H9 (cell line): ENCODE data around the gene TDRD1. TPM values are rescaled to one million over a fixed set of nuclear protein-coding genes. Genes with fewer than 3 reads are reported as not detected.

ENCODE experiments used
- DNase-seq: peaks from one replicate; pipeline ENCODE4 v3.0.0-alpha.2; 2017
- H2AFZ ChIP-seq: one replicate; pipeline ENCODE4 v1.6.1; 2013; ENCODE audit warnings: mild to moderate bottlenecking, low read length, control low read depth, moderate library complexity
- H2AK5ac ChIP-seq: 2 replicates; pipeline ENCODE4 v1.6.1; 2013; ENCODE audit warnings: low read length, control low read depth, mixed read lengths; ENCODE audit not compliant: insufficient read length
- H2BK120ac ChIP-seq: one replicate; pipeline ENCODE4 v1.6.1; 2013; ENCODE audit warnings: low read depth, mild to moderate bottlenecking, low read length, control low read depth, inconsistent platforms; ENCODE audit not compliant: poor library complexity, severe bottlenecking
- H2BK12ac ChIP-seq: 2 replicates; pipeline ENCODE4 v1.6.1; 2013; ENCODE audit warnings: low read length, control low read depth, mixed read lengths, low read depth; ENCODE audit not compliant: insufficient read length
- H2BK15ac ChIP-seq: 2 replicates; pipeline ENCODE4 v1.6.1; 2013; ENCODE audit warnings: low read depth, low read length, control low read depth
- H2BK20ac ChIP-seq: one replicate; pipeline ENCODE4 v1.6.1; 2013; ENCODE audit warnings: low read depth, mild to moderate bottlenecking, low read length, control low read depth, inconsistent platforms; ENCODE audit not compliant: poor library complexity, severe bottlenecking
- H2BK5ac ChIP-seq: 2 replicates; pipeline ENCODE4 v1.6.1; 2013; ENCODE audit warnings: low read length, control low read depth, mixed read lengths; ENCODE audit not compliant: insufficient read length
- H3K14ac ChIP-seq: 2 replicates; pipeline ENCODE4 v1.6.1; 2013; ENCODE audit warnings: low read length, control low read depth; ENCODE audit not compliant: insufficient read depth
- H3K18ac ChIP-seq: 2 replicates; pipeline ENCODE4 v1.6.1; 2013; ENCODE audit warnings: low read depth, mild to moderate bottlenecking, mixed read lengths, low read length, control low read depth; ENCODE audit not compliant: insufficient read length
- H3K23ac ChIP-seq: 2 replicates; pipeline ENCODE4 v1.6.1; 2013; ENCODE audit warnings: low read length, control low read depth, mixed read lengths, low read depth; ENCODE audit not compliant: insufficient read length
- H3K23me2 ChIP-seq: 2 replicates; pipeline ENCODE4 v1.6.1; 2013; ENCODE audit warnings: low read depth, mild to moderate bottlenecking, mixed read lengths, low read length, control low read depth; ENCODE audit not compliant: insufficient read length, poor library complexity, severe bottlenecking
- H3K27ac ChIP-seq: 2 replicates; pipeline ENCODE4 v1.5.1; 2013; ENCODE audit warnings: low read length, control low read depth, mixed read lengths, low read depth; ENCODE audit not compliant: insufficient read length
- H3K27me3 ChIP-seq: 2 replicates; pipeline ENCODE4 v1.6.1; 2013; ENCODE audit warnings: low read length, control low read depth, inconsistent platforms; ENCODE audit not compliant: insufficient read depth
- H3K4ac ChIP-seq: 2 replicates; pipeline ENCODE4 v1.6.1; 2013; ENCODE audit warnings: low read depth, mild to moderate bottlenecking, control low read depth, inconsistent platforms, low read length, moderate library complexity
- H3K4me1 ChIP-seq: 2 replicates; pipeline ENCODE4 v1.6.1; 2013; ENCODE audit warnings: low read length, control low read depth, inconsistent platforms; ENCODE audit not compliant: insufficient read depth
- H3K4me2 ChIP-seq: 2 replicates; pipeline ENCODE4 v1.6.1; 2013; ENCODE audit warnings: low read length, control low read depth, mixed read lengths; ENCODE audit not compliant: insufficient read length, insufficient read depth
- H3K56ac ChIP-seq: 2 replicates; pipeline ENCODE4 v1.6.1; 2013; ENCODE audit warnings: low read depth, mild to moderate bottlenecking, mixed read lengths, low read length, control low read depth; ENCODE audit not compliant: insufficient read length
- H3K79me1 ChIP-seq: 2 replicates; pipeline ENCODE4 v1.6.1; 2013; ENCODE audit warnings: low read depth, mild to moderate bottlenecking, moderate library complexity, low read length, control low read depth, inconsistent platforms; ENCODE audit not compliant: insufficient read depth, poor library complexity, severe bottlenecking
- H3K79me2 ChIP-seq: 2 replicates; pipeline ENCODE4 v1.6.1; 2013; ENCODE audit warnings: low read length, control low read depth, inconsistent platforms; ENCODE audit not compliant: insufficient read depth
- H3K9ac ChIP-seq: 2 replicates; pipeline ENCODE4 v1.6.1; 2013; ENCODE audit warnings: low read length, control low read depth, mixed read lengths; ENCODE audit not compliant: insufficient read length; ENCODE audit errors: extremely low read depth
- H3K9me3 ChIP-seq: one replicate; pipeline ENCODE4 v1.6.1; 2013; ENCODE audit warnings: low read depth, low read length, inconsistent platforms; ENCODE audit not compliant: control insufficient read depth
- H3T11ph ChIP-seq: one replicate; pipeline ENCODE4 v1.6.1; 2013; ENCODE audit warnings: mild to moderate bottlenecking, low read length, control low read depth, inconsistent platforms
- H4K20me1 ChIP-seq: one replicate; pipeline ENCODE4 v1.6.1; 2013; ENCODE audit not compliant: control insufficient read depth, insufficient read length, insufficient read depth
- H4K5ac ChIP-seq: 2 replicates; pipeline ENCODE4 v1.6.1; 2013; ENCODE audit warnings: low read depth, mild to moderate bottlenecking, mixed read lengths, low read length, control low read depth; ENCODE audit not compliant: insufficient read length
- H4K8ac ChIP-seq: replicated peaks from 2 replicates; pipeline ENCODE4 v1.6.1; 2013; ENCODE audit warnings: low read length, control low read depth, mixed read lengths, low read depth; ENCODE audit not compliant: insufficient read length
- H4K91ac ChIP-seq: 2 replicates; pipeline ENCODE4 v1.6.1; 2013; ENCODE audit warnings: low read depth, mild to moderate bottlenecking, moderate library complexity, mixed read lengths, low read length, control low read depth; ENCODE audit not compliant: insufficient read length
- H3K27ac Mint-ChIP-seq, 3 experiments: 2 replicates in 2 of 3; 3 replicates in 1 of 3; pipeline ENCODE4 v1.8.0; 2020 to 2021; ENCODE audit warnings: mixed read lengths in 3 of 3, mild to moderate bottlenecking in 1 of 3, moderate library complexity in 1 of 3
- H3K27me3 Mint-ChIP-seq: 2 replicates; pipeline ENCODE4 v1.8.0; 2021; ENCODE audit warnings: low read depth, mild to moderate bottlenecking, moderate library complexity, mixed read lengths
- H3K36me3 Mint-ChIP-seq, 3 experiments: 2 replicates in 2 of 3; 3 replicates in 1 of 3; pipeline ENCODE4 v1.8.0; 2020 to 2021; ENCODE audit warnings: low read depth in 3 of 3, mixed read lengths in 3 of 3; ENCODE audit not compliant: insufficient read depth in 1 of 3
- H3K4me1 Mint-ChIP-seq, 2 experiments: 2 replicates each; pipeline ENCODE4 v1.8.0; 2020; ENCODE audit warnings: mixed read lengths in 2 of 2
- H3K4me3 Mint-ChIP-seq, 2 experiments: 2 replicates in 1 of 2; 3 replicates in 1 of 2; pipeline ENCODE4 v1.8.0; 2020 to 2021; ENCODE audit warnings: mild to moderate bottlenecking in 2 of 2, mixed read lengths in 2 of 2, moderate library complexity in 1 of 2
- H3K9me3 Mint-ChIP-seq, 2 experiments: 2 replicates in 1 of 2; 3 replicates in 1 of 2; pipeline ENCODE4 v1.8.0; 2020; ENCODE audit warnings: mild to moderate bottlenecking in 2 of 2, mixed read lengths in 2 of 2, moderate library complexity in 1 of 2
- CTCF ChIP-seq: fragments of 200-600 bp; sonication (generic); conservative IDR thresholded peaks from 3 replicates; pipeline ENCODE4 v1.8.0; 2021; ENCODE audit warnings: antibody characterized with exemption, mild to moderate bottlenecking
- WGBS: extraction: QIAGEN DNeasy Blood & Tissue Kit; methylation state at CpG from one replicate; pipeline ENCODE4 v1.1.7; 2013; ENCODE audit warnings: missing lambda C conversion rate, low lambda C conversion rate, mixed read lengths; ENCODE audit not compliant: insufficient read length; ENCODE audit errors: extremely low coverage; 5-methylcytosine and 5-hydroxymethylcytosine counted together
- total RNA-seq: library from RNA; stranded (reverse); gene quantifications from 2 replicates; pipeline ENCODE4 v1.2.1, GENCODE V29; 2021

TDRD1 gene
- total RNA-seq, 1 experiment from 2014 or later: 0.15 TPM

- H3K4me1 Mint-ChIP-seq: peaks cover 30 to 33% of the 10 kb centered on the region in 2 experiments
- H3K9ac ChIP-seq: no peak overlapping the region
- no CpG with 5 or more reads among the region's 1 CpG for WGBS
- no peak overlapping the region for H3K4me3 Mint-ChIP-seq
- DNase-seq: no peak
- no peaks in the 10 kb centered on the region for H3K23me2 ChIP-seq
- TF ChIP-seq CTCF: no peak
- H4K8ac ChIP-seq: no peak overlapping the region
- no peak overlapping the region for H4K91ac ChIP-seq
- no peak overlapping the region for H3T11ph ChIP-seq
- H3K18ac ChIP-seq: no peak overlapping the region
- no peak overlapping the region for H2AK5ac ChIP-seq
- H3K14ac ChIP-seq: no peak overlapping the region
- no peak overlapping the region for H3K4ac ChIP-seq
- H2AFZ ChIP-seq: no peak overlapping the region
- H3K9me3 ChIP-seq: no peaks in the 10 kb centered on the region
- H3K27ac ChIP-seq: no peak overlapping the region
- H3K4me2 ChIP-seq: no peak overlapping the region
- H3K79me1 ChIP-seq: no peaks in the 10 kb centered on the region
- H3K4me1 ChIP-seq: no peaks in the 10 kb centered on the region; the same call in 1 of the 2 replicates
- peaks cover 5% of the 10 kb centered on the region for H3K27me3 Mint-ChIP-seq
- no peak overlapping the region for H2BK5ac ChIP-seq
- no peak overlapping the region for H4K5ac ChIP-seq
- no peak overlapping the region for H2BK15ac ChIP-seq
- no peaks in the 10 kb centered on the region; a peak in 1 of 5 replicates for H3K9me3 Mint-ChIP-seq
- no peak overlapping the region for H2BK12ac ChIP-seq
- peaks cover 3 to 7% (median 5%) of the 10 kb centered on the region in 3 experiments; a peak in 5 of 7 replicates for H3K36me3 Mint-ChIP-seq
- H4K20me1 ChIP-seq: no peaks in the 10 kb centered on the region
- H3K79me2 ChIP-seq: peaks cover 14% of the 10 kb centered on the region; the same call in 1 of the 2 replicates
- no peaks in the 10 kb centered on the region for H3K27me3 ChIP-seq
- no peak overlapping the region for H2BK20ac ChIP-seq
- H3K27ac Mint-ChIP-seq: no peak overlapping the region
- H3K56ac ChIP-seq: no peak overlapping the region
- no peak overlapping the region for H3K23ac ChIP-seq
- no peak overlapping the region for H2BK120ac ChIP-seq
Observed at GRCh38 chr10:114175667-114176066, 3.5 kb upstream of the TDRD1 start.
